ENCODE measurements around the gene HIVEP1. TPM values are rescaled to one million over a fixed set of nuclear protein-coding genes. Genes with fewer than 3 reads are reported as not detected.
"Not testable (repeated sequence)": the region's sequence is repeated elsewhere in the genome, so short reads cannot be mapped to it uniquely, and the experiment has no call there.

Gene HIVEP1
- polyA plus RNA-seq, 3 donors, result 1.7 to 8.7 (median 2.7) TPM

DNA sequence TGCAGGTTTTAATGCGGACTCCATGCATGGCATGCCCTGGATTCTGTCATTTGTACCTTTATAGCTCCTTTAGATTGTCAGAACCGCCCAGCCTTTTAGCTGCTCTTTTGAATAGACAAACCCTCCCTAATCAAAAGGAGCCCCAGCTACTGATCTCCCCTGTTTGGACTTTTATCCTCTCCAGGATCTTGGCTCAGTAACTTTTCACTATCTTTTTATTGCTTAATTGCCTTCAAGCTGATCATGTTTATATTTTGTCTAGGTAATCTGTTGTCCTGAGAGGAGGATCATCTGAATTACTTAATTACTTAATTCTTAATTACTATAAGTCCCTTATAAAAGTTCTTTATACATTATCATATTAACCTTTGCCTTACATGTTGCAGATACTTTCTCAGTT lies 93.2 kb downstream of the HIVEP1 start:
- Histone ChIP-seq H3K27me3 (ENCODE audit: control insufficient read depth in 2 of 2, insufficient read depth in 2 of 2, low read length in 2 of 2) (no peaks in the 10 kb centered on the region), H3K36me3 (replicated peaks in 1 of 2; ENCODE audit: control insufficient read depth in 1 of 2, insufficient read depth in 2 of 2, low read length in 2 of 2) (peaks cover 2 to 8% of the 10 kb centered on the region in 2 donors), H3K79me2 (ENCODE audit: insufficient read depth, low read length) (no peaks in the 10 kb centered on the region), H3K9ac (ENCODE audit: insufficient read depth, low read length, poor library complexity, severe bottlenecking) (no peak overlapping the region), H4K20me1 (ENCODE audit: insufficient read depth, low read length) (no peaks in the 10 kb centered on the region), H3K4me3 (replicated peaks in 1 of 3; ENCODE audit: low read depth in 2 of 3, low read length in 3 of 3) (no peak overlapping the region), H3K4me2 (replicated peaks; ENCODE audit: extremely low read depth, low read length, poor library complexity, severe bottlenecking) (no peak overlapping the region), H3K9me3 (replicated peaks in 1 of 2; ENCODE audit: control insufficient read depth in 1 of 2, insufficient read depth in 1 of 2, low read length in 2 of 2) (peaks cover 0 to 2% of the 10 kb centered on the region in 2 donors), H3K27ac (ENCODE audit: low read depth in 1 of 2, low read length in 2 of 2) (no peak overlapping the region), H3K4me1 (ENCODE audit: control insufficient read depth in 1 of 2, insufficient read depth in 2 of 2, low read length in 2 of 2) (no peaks in the 10 kb centered on the region), H2AFZ (ENCODE audit: insufficient read depth, low read depth, low read length, poor library complexity, severe bottlenecking) (no peak overlapping the region)
- H3K4me3 Mint-ChIP-seq, result no peak overlapping the region
- no peak for DNase-seq
- no peak overlapping the region for H3K27ac Mint-ChIP-seq
- H3K27me3 Mint-ChIP-seq (ENCODE audit: low read depth in 3 of 3), result no peaks in the 10 kb centered on the region
- peaks cover 0 to 9% (median 4%) of the 10 kb centered on the region in 7 donors for H3K9me3 Mint-ChIP-seq
- 100% methylated on average over 1 of the region's 2 CpGs for WGBS (ENCODE audit: insufficient coverage)
- H3K4me1 Mint-ChIP-seq, result no peaks in the 10 kb centered on the region
- peaks cover 15 to 16% of the 10 kb centered on the region in 2 donors for H3K36me3 Mint-ChIP-seq
- intact Hi-C loops (cut with micrococcal nuclease), result loop anchor here in 1 of 2 donors (10.0 kb wide), 1 partner anchor 1200 kb away; no protein-coding TSS in a partner anchor
- TF ChIP-seq, protein P1, sequence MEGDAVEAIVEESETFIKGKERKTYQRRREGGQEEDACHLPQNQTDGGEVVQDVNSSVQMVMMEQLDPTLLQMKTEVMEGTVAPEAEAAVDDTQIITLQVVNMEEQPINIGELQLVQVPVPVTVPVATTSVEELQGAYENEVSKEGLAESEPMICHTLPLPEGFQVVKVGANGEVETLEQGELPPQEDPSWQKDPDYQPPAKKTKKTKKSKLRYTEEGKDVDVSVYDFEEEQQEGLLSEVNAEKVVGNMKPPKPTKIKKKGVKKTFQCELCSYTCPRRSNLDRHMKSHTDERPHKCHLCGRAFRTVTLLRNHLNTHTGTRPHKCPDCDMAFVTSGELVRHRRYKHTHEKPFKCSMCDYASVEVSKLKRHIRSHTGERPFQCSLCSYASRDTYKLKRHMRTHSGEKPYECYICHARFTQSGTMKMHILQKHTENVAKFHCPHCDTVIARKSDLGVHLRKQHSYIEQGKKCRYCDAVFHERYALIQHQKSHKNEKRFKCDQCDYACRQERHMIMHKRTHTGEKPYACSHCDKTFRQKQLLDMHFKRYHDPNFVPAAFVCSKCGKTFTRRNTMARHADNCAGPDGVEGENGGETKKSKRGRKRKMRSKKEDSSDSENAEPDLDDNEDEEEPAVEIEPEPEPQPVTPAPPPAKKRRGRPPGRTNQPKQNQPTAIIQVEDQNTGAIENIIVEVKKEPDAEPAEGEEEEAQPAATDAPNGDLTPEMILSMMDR (IDR thresholded peaks at IDR 0.05), result no peak

DNA sequence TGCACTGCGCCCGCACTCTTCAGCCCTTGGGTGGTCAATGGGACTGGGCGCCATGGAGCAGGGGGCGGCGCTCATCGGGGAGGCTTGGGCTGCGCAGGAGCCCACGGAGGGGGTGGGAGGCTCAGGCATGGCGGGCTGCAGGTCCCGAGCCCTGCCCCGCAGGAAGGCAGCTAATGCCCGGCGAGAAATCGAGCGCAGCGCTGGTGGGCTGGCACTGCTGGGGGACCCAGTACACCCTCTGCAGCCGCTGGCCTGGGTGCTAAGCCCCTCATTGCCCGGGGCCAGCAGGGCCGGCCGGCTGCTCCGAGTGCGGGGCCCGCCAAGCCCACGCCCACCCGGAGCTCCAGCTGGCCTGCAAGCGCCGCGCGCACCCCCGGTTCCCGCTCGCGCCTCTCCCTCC lies 96.3 kb downstream of the HIVEP1 start:
- H3K4me1 Mint-ChIP-seq; H3K9me3 Mint-ChIP-seq; DNase-seq; H3K4me3 Mint-ChIP-seq; H3K79me2 ChIP-seq (ENCODE audit: insufficient read depth, low read length); H3K27ac ChIP-seq (ENCODE audit: low read depth in 1 of 2, low read length in 2 of 2); H3K4me1 ChIP-seq (ENCODE audit: control insufficient read depth in 1 of 2, insufficient read depth in 2 of 2, low read length in 2 of 2); H3K9me3 ChIP-seq (replicated peaks in 1 of 2; ENCODE audit: control insufficient read depth in 1 of 2, insufficient read depth in 1 of 2, low read length in 2 of 2); H4K20me1 ChIP-seq (ENCODE audit: insufficient read depth, low read length); H3K27me3 ChIP-seq (ENCODE audit: control insufficient read depth in 2 of 2, insufficient read depth in 2 of 2, low read length in 2 of 2); H2AFZ ChIP-seq (ENCODE audit: insufficient read depth, low read depth, low read length, poor library complexity, severe bottlenecking); H3K9ac ChIP-seq (ENCODE audit: insufficient read depth, low read length, poor library complexity, severe bottlenecking); H3K4me2 ChIP-seq (replicated peaks; ENCODE audit: extremely low read depth, low read length, poor library complexity, severe bottlenecking); H3K4me3 ChIP-seq (replicated peaks in 1 of 3; ENCODE audit: low read depth in 2 of 3, low read length in 3 of 3); H3K27me3 Mint-ChIP-seq (ENCODE audit: low read depth in 3 of 3): not testable (repeated sequence)
- H3K36me3 ChIP-seq (replicated peaks in 1 of 2; ENCODE audit: control insufficient read depth in 1 of 2, insufficient read depth in 2 of 2, low read length in 2 of 2), result peaks cover 2 to 14% of the 10 kb centered on the region in 2 donors
- Mint-ChIP-seq H3K36me3 (peaks cover 15 to 19% of the 10 kb centered on the region in 2 donors), H3K27ac (peak overlapping the region in 1 of 7 donors; percentile 31)
- over 99% methylated on average over 7 of the region's 33 CpGs for WGBS (ENCODE audit: insufficient coverage)
- intact Hi-C loops (cut with micrococcal nuclease), result loop anchor here in 1 of 2 donors (10.0 kb wide), 1 partner anchor 1204 kb away; no protein-coding TSS in a partner anchor
